ENCODE data around the gene PDE4D. TPM values are rescaled to one million over a fixed set of nuclear protein-coding genes. Genes with fewer than 3 reads are reported as not detected.
"Not testable (repeated sequence)": the region's sequence is repeated elsewhere in the genome, so short reads cannot be mapped to it uniquely, and the experiment has no call there.

Gene PDE4D
- total and polyA plus RNA-seq, 2 experiments from 2014 or later = 21.9 to 54.2 TPM

DNA sequence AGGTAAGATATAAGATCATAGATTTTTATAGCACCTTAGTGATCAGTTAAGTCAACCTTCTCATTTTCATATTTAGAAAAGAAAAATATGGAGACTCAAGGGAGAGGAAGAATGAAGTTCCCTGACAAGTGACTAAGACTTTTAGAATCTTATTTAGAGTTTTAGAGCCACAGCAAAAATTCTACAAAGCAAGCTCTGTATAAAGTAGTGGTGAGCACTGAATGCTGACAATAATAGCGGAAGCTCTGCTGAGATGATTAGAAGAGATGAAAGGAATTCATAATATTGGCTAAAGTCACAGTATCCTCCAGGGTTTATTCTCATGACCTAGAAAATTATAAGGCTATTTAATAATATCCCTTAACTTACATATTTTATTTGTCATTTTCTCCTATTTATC, 316.0 kb downstream of the PDE4D start:
- H3K27ac ChIP-seq = no peak overlapping the region
- H3K4me3 ChIP-seq = no peak overlapping the region
- no peaks in the 10 kb centered on the region for H3K27me3 ChIP-seq
- H3K36me3 ChIP-seq = no peaks in the 10 kb centered on the region
- no peak for DNase-seq (ENCODE audit: low read depth in 1 of 2, low spot score in 1 of 2)
- no peaks in the 10 kb centered on the region for H3K9me3 ChIP-seq (ENCODE audit: low read depth)
- TF ChIP-seq, protein P1, sequence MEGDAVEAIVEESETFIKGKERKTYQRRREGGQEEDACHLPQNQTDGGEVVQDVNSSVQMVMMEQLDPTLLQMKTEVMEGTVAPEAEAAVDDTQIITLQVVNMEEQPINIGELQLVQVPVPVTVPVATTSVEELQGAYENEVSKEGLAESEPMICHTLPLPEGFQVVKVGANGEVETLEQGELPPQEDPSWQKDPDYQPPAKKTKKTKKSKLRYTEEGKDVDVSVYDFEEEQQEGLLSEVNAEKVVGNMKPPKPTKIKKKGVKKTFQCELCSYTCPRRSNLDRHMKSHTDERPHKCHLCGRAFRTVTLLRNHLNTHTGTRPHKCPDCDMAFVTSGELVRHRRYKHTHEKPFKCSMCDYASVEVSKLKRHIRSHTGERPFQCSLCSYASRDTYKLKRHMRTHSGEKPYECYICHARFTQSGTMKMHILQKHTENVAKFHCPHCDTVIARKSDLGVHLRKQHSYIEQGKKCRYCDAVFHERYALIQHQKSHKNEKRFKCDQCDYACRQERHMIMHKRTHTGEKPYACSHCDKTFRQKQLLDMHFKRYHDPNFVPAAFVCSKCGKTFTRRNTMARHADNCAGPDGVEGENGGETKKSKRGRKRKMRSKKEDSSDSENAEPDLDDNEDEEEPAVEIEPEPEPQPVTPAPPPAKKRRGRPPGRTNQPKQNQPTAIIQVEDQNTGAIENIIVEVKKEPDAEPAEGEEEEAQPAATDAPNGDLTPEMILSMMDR (IDR thresholded peaks at IDR 0.05; ENCODE audit: low read depth, low read length) = no peak
- no peaks in the 10 kb centered on the region for H3K4me1 ChIP-seq (ENCODE audit: low read depth)

- DNase-seq (ENCODE audit: low read depth in 1 of 2, low spot score in 1 of 2) = no peak
- no peaks in the 10 kb centered on the region for H3K9me3 ChIP-seq (ENCODE audit: low read depth)
- no peaks in the 10 kb centered on the region for H3K36me3 ChIP-seq
- no peak overlapping the region for H3K27ac ChIP-seq
- no peaks in the 10 kb centered on the region for H3K4me1 ChIP-seq (ENCODE audit: low read depth)
- H3K4me3 ChIP-seq = no peak overlapping the region
- no peaks in the 10 kb centered on the region for H3K27me3 ChIP-seq
- TF ChIP-seq, protein P1 (IDR thresholded peaks at IDR 0.05; ENCODE audit: low read depth, low read length) = no peak
Observed at GRCh38 chr5:59575648-59576445, 317.7 kb downstream of the PDE4D start.

GRCh38 chr5:59573509-59573908, 320.0 kb downstream of the PDE4D start:
- DNase-seq (ENCODE audit: low read depth in 1 of 2, low spot score in 1 of 2); H3K27me3 ChIP-seq; H3K4me3 ChIP-seq; H3K4me1 ChIP-seq (ENCODE audit: low read depth); H3K27ac ChIP-seq; H3K36me3 ChIP-seq; H3K9me3 ChIP-seq (ENCODE audit: low read depth): not testable (repeated sequence)

- no peaks in the 10 kb centered on the region for H3K36me3 ChIP-seq
- no peaks in the 10 kb centered on the region for H3K9me3 ChIP-seq (ENCODE audit: low read depth)
- no peak overlapping the region for H3K27ac ChIP-seq
- TF ChIP-seq, protein P1 (IDR thresholded peaks at IDR 0.05; ENCODE audit: low read depth, low read length) = no peak
- no peaks in the 10 kb centered on the region for H3K4me1 ChIP-seq (ENCODE audit: low read depth)
- no peaks in the 10 kb centered on the region for H3K27me3 ChIP-seq
- DNase-seq (ENCODE audit: low read depth in 1 of 2, low spot score in 1 of 2) = no peak
- H3K4me3 ChIP-seq = no peak overlapping the region
Observed at GRCh38 chr5:59571067-59571466, 322.5 kb downstream of the PDE4D start.

DNA sequence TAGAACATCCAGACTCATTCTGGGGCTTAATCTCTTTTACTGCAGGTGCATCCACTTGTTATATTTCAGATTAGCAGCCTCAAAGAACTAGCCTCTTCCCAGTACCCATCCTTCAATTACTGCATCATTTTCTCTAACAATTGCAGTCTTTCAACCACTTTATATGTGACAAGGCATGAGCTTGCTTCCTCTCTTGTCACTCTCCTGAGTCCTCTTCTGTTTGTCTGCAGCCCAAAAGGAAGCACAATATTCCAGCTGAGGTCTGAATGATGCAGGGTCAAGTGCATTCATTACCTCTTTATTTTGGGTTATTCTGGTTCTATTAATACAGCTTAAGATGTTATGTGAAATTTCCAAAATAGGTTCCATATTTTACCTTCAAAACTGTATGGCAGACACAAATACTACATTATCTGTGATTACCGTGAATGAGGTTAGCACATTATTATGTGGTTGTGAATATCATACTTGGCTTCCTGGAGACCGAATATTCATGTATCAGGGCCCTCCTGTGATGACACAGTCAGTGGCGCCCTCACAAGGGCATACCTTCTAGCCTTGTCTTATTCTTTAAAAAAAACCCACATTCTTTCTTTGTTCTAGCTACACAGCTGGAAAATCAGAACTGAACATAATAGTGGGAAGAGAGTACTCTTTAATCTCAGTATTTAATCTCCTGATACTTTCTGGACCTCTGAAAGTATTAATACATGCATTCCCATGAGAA, 323.8 kb downstream of the PDE4D start:
- Histone ChIP-seq H3K4me3 (no peak overlapping the region), H3K36me3 (no peaks in the 10 kb centered on the region), H3K27ac (no peak overlapping the region), H3K27me3 (no peaks in the 10 kb centered on the region), H3K9me3 (ENCODE audit: low read depth) (no peaks in the 10 kb centered on the region), H3K4me1 (ENCODE audit: low read depth) (no peaks in the 10 kb centered on the region)
- TF ChIP-seq, protein P1 (IDR thresholded peaks at IDR 0.05; ENCODE audit: low read depth, low read length) = no peak
- no peak for DNase-seq (ENCODE audit: low read depth in 1 of 2, low spot score in 1 of 2)

DNA sequence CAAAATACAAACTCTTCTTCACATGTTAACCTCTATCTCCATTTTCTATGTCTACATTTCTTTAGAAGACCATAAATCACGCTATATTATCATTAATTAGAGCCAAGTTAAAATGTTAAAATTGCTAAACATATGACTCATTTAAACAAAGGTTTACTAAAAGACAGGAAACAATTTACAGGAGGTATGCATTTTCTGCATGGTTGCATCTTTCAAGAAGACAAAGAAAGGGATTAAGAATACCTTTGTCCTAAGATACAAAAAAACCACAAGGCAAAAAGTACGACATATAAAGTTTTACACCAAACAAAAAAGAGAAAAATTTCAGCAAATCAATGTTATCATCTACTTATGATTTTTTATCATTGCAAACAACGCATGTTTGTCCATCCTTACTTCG, 324.4 kb downstream of the PDE4D start:
- no peaks in the 10 kb centered on the region for H3K27me3 ChIP-seq
- no peak overlapping the region for H3K27ac ChIP-seq
- no peaks in the 10 kb centered on the region for H3K36me3 ChIP-seq
- H3K4me3 ChIP-seq = no peak overlapping the region
- no peaks in the 10 kb centered on the region for H3K9me3 ChIP-seq (ENCODE audit: low read depth)
- TF ChIP-seq, protein P1 (IDR thresholded peaks at IDR 0.05; ENCODE audit: low read depth, low read length) = no peak
- no peaks in the 10 kb centered on the region for H3K4me1 ChIP-seq (ENCODE audit: low read depth)
- DNase-seq (ENCODE audit: low read depth in 1 of 2, low spot score in 1 of 2) = no peak

All from cardiac muscle cell (in vitro differentiated cells and primary cell).